Astrocyte (in vitro differentiated cells and primary cell): ENCODE measurements around the gene KIF11. TPM values are rescaled to one million over a fixed set of nuclear protein-coding genes. Genes with fewer than 3 reads are reported as not detected.

Source experiments
- DNase-seq: peaks from one replicate; pipeline ENCODE4 v3.0.0-alpha.2; 2010; ENCODE audit warnings: low read depth
- FAIRE-seq: peaks from 2 replicates; lab custom pipeline; 2011; peaks lifted over from hg19 to GRCh38; lab: Jason Lieb, UNC
- H2AFZ ChIP-seq: 2 replicates; pipeline ENCODE4 v1.6.0; 2012; ENCODE audit warnings: low read depth, low read length, inconsistent platforms
- H3K27ac ChIP-seq: 2 replicates; pipeline ENCODE4 v1.5.1; 2011; ENCODE audit warnings: low read depth, low read length, inconsistent platforms
- H3K27me3 ChIP-seq: 2 replicates; pipeline ENCODE4 v1.6.0; 2011; ENCODE audit warnings: low read length, inconsistent platforms; ENCODE audit not compliant: insufficient read depth
- H3K36me3 ChIP-seq: 2 replicates; pipeline ENCODE4 v1.5.1; 2011; ENCODE audit warnings: low read length, inconsistent platforms; ENCODE audit not compliant: insufficient read depth
- H3K4me1 ChIP-seq: 2 replicates; pipeline ENCODE4 v1.5.1; 2011; ENCODE audit warnings: low read length, inconsistent platforms; ENCODE audit not compliant: insufficient read depth
- H3K4me2 ChIP-seq: 2 replicates; pipeline ENCODE4 v1.6.0; 2012; ENCODE audit warnings: low read length, inconsistent platforms
- H3K4me3 ChIP-seq: 2 replicates; pipeline ENCODE4 v1.5.1; 2011; ENCODE audit warnings: low read depth, mild to moderate bottlenecking, low read length, inconsistent platforms; ENCODE audit not compliant: insufficient read depth
- H3K79me2 ChIP-seq: 2 replicates; pipeline ENCODE4 v1.6.0; 2012; ENCODE audit warnings: mild to moderate bottlenecking, low read length, inconsistent platforms; ENCODE audit not compliant: insufficient read depth
- H3K9ac ChIP-seq: 2 replicates; pipeline ENCODE4 v1.6.0; 2012; ENCODE audit warnings: mild to moderate bottlenecking, low read length, inconsistent platforms
- H3K9me3 ChIP-seq: 2 replicates; pipeline ENCODE4 v1.5.1; 2012; ENCODE audit warnings: low read depth, mild to moderate bottlenecking, low read length, inconsistent platforms; ENCODE audit not compliant: insufficient read depth
- H4K20me1 ChIP-seq: 2 replicates; pipeline ENCODE4 v1.6.0; 2012; ENCODE audit warnings: low read length, inconsistent platforms; ENCODE audit not compliant: insufficient read depth
- H3K27ac Mint-ChIP-seq: one replicate; pipeline ENCODE4 v1.8.0; 2021; ENCODE audit warnings: mild to moderate bottlenecking, mixed read lengths; ENCODE audit not compliant: unreplicated experiment
- H3K27me3 Mint-ChIP-seq: one replicate; pipeline ENCODE4 v1.8.0; 2021; ENCODE audit warnings: low read depth, mixed read lengths; ENCODE audit not compliant: unreplicated experiment
- H3K36me3 Mint-ChIP-seq: one replicate; pipeline ENCODE4 v1.8.0; 2021; ENCODE audit warnings: low read depth, mixed read lengths; ENCODE audit not compliant: unreplicated experiment
- H3K4me1 Mint-ChIP-seq: one replicate; pipeline ENCODE4 v1.8.0; 2021; ENCODE audit warnings: low read depth, mixed read lengths; ENCODE audit not compliant: unreplicated experiment
- H3K4me3 Mint-ChIP-seq: one replicate; pipeline ENCODE4 v1.8.0; 2021; ENCODE audit warnings: mild to moderate bottlenecking, moderate library complexity, mixed read lengths; ENCODE audit not compliant: unreplicated experiment
- H3K9me3 Mint-ChIP-seq: one replicate; pipeline ENCODE4 v1.8.0; 2021; ENCODE audit warnings: mild to moderate bottlenecking, mixed read lengths; ENCODE audit not compliant: unreplicated experiment
- EZH2 ChIP-seq: IDR thresholded peaks from 2 replicates; pipeline ENCODE4 v1.6.1; 2012; ENCODE audit warnings: mild to moderate bottlenecking, low read length, inconsistent platforms; ENCODE audit not compliant: insufficient read depth
- total RNA-seq: library from RNA; stranded (reverse); gene quantifications from 2 replicates; pipeline ENCODE4 v1.2.1, GENCODE V29; 2021
- TF ChIP-seq, protein P1 (sequence below): IDR thresholded peaks from 2 replicates; pipeline ENCODE4 v1.5.1; 2011; ENCODE audit warnings: low read depth, mild to moderate bottlenecking, inconsistent platforms, low read length, moderate library complexity; ENCODE audit not compliant: insufficient read depth

The KIF11 gene
- total RNA-seq, 1 donor from 2014 or later = 4.7 TPM

- H3K4me1 ChIP-seq = no peaks in the 10 kb centered on the region
- peaks cover 2% of the 10 kb centered on the region for H3K9me3 ChIP-seq
- H3K4me2 ChIP-seq = no peak overlapping the region
- H3K27me3 Mint-ChIP-seq = peaks cover 2% of the 10 kb centered on the region
- FAIRE-seq (no peak), DNase-seq (no peak)
- TF ChIP-seq, protein P1, sequence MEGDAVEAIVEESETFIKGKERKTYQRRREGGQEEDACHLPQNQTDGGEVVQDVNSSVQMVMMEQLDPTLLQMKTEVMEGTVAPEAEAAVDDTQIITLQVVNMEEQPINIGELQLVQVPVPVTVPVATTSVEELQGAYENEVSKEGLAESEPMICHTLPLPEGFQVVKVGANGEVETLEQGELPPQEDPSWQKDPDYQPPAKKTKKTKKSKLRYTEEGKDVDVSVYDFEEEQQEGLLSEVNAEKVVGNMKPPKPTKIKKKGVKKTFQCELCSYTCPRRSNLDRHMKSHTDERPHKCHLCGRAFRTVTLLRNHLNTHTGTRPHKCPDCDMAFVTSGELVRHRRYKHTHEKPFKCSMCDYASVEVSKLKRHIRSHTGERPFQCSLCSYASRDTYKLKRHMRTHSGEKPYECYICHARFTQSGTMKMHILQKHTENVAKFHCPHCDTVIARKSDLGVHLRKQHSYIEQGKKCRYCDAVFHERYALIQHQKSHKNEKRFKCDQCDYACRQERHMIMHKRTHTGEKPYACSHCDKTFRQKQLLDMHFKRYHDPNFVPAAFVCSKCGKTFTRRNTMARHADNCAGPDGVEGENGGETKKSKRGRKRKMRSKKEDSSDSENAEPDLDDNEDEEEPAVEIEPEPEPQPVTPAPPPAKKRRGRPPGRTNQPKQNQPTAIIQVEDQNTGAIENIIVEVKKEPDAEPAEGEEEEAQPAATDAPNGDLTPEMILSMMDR = no peak
- TF ChIP-seq EZH2 = no peak
- no peak overlapping the region for H3K4me3 Mint-ChIP-seq
- H3K9ac ChIP-seq = no peak overlapping the region
- H4K20me1 ChIP-seq = no peaks in the 10 kb centered on the region
- no peak overlapping the region for H3K27ac Mint-ChIP-seq
- H2AFZ ChIP-seq = no peak overlapping the region
- H3K4me3 ChIP-seq = no peak overlapping the region
- no peak overlapping the region for H3K27ac ChIP-seq
- no peaks in the 10 kb centered on the region for H3K36me3 Mint-ChIP-seq
- H3K79me2 ChIP-seq = no peaks in the 10 kb centered on the region
- peaks cover 7% of the 10 kb centered on the region for H3K9me3 Mint-ChIP-seq
- no peaks in the 10 kb centered on the region for H3K36me3 ChIP-seq
- H3K27me3 ChIP-seq = no peaks in the 10 kb centered on the region
- H3K4me1 Mint-ChIP-seq = no peaks in the 10 kb centered on the region
These were observed 84.8 kb downstream of the KIF11 start for GRCh38 chr10:92677708-92678107.

GRCh38 chr10:92678206-92678605, 85.3 kb downstream of the KIF11 start:
- H3K4me1 Mint-ChIP-seq = no peaks in the 10 kb centered on the region
- H3K27ac Mint-ChIP-seq = no peak overlapping the region
- Histone ChIP-seq H3K4me1 (no peaks in the 10 kb centered on the region), H3K27ac (no peak overlapping the region), H2AFZ (no peak overlapping the region), H4K20me1 (no peaks in the 10 kb centered on the region), H3K27me3 (no peaks in the 10 kb centered on the region), H3K4me3 (no peak overlapping the region), H3K4me2 (no peak overlapping the region), H3K36me3 (no peaks in the 10 kb centered on the region), H3K9me3 (peaks cover 2% of the 10 kb centered on the region), H3K9ac (no peak overlapping the region), H3K79me2 (no peaks in the 10 kb centered on the region)
- FAIRE-seq (no peak), DNase-seq (no peak)
- H3K36me3 Mint-ChIP-seq = no peaks in the 10 kb centered on the region
- TF ChIP-seq, protein P1 = no peak
- TF ChIP-seq EZH2 = no peak
- H3K9me3 Mint-ChIP-seq = peaks cover 7% of the 10 kb centered on the region
- peaks cover 2% of the 10 kb centered on the region for H3K27me3 Mint-ChIP-seq
- H3K4me3 Mint-ChIP-seq = no peak overlapping the region

GRCh38 chr10:92681306-92681834, 88.4 kb downstream of the KIF11 start:
- Mint-ChIP-seq H3K36me3 (no peaks in the 10 kb centered on the region), H3K9me3 (peaks cover 21% of the 10 kb centered on the region), H3K4me1 (no peaks in the 10 kb centered on the region), H3K27ac (no peak overlapping the region), H3K4me3 (no peak overlapping the region), H3K27me3 (peaks cover 15% of the 10 kb centered on the region)
- no peaks in the 10 kb centered on the region for H3K27me3 ChIP-seq
- H3K4me2 ChIP-seq = no peak overlapping the region
- H3K9me3 ChIP-seq = peaks cover 2% of the 10 kb centered on the region
- H3K27ac ChIP-seq = no peak overlapping the region
- no peaks in the 10 kb centered on the region for H3K36me3 ChIP-seq
- no peaks in the 10 kb centered on the region for H3K79me2 ChIP-seq
- TF ChIP-seq, protein P1 = no peak
- TF ChIP-seq EZH2 = no peak
- no peak for FAIRE-seq
- no peak overlapping the region for H3K4me3 ChIP-seq
- no peaks in the 10 kb centered on the region for H4K20me1 ChIP-seq
- no peak overlapping the region for H2AFZ ChIP-seq
- no peaks in the 10 kb centered on the region for H3K4me1 ChIP-seq
- DNase-seq = no peak
- H3K9ac ChIP-seq = no peak overlapping the region
